ENCODE data around the gene USP11.

USP11 gene

GRCh38 chrX:47202316-47202715, 30.5 kb upstream of the USP11 start:
- H3K4me3 ChIP-seq (ENCODE audit: low read depth, low read length) = no peak overlapping the region
- TF ChIP-seq, protein P1, sequence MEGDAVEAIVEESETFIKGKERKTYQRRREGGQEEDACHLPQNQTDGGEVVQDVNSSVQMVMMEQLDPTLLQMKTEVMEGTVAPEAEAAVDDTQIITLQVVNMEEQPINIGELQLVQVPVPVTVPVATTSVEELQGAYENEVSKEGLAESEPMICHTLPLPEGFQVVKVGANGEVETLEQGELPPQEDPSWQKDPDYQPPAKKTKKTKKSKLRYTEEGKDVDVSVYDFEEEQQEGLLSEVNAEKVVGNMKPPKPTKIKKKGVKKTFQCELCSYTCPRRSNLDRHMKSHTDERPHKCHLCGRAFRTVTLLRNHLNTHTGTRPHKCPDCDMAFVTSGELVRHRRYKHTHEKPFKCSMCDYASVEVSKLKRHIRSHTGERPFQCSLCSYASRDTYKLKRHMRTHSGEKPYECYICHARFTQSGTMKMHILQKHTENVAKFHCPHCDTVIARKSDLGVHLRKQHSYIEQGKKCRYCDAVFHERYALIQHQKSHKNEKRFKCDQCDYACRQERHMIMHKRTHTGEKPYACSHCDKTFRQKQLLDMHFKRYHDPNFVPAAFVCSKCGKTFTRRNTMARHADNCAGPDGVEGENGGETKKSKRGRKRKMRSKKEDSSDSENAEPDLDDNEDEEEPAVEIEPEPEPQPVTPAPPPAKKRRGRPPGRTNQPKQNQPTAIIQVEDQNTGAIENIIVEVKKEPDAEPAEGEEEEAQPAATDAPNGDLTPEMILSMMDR (conservative IDR thresholded peaks at IDR 0.05; ENCODE audit: low read depth, low read length) = no peak
- DNase-seq (ENCODE audit: low read depth) = no peak

DNA sequence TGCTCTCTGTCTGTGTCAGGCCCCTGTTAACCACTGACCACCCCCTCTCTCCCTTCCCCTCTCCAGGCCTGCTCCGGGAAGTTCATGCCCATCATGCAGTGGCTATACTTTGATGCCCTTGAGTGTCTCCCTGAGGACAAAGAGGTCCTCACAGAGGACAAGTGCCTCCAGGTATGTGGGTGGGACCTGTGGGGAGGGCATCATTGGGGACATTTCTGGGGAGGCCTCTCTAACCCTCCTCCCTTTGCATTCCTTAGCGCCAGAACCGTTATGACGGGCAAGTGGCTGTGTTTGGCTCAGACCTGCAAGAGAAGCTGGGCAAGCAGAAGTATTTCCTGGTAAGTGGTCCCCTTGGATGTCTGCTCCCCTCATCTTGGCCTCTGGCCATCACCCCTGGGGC, 29.9 kb upstream of the USP11 start:
- no peak for DNase-seq (ENCODE audit: low read depth)
- H3K4me3 ChIP-seq (ENCODE audit: low read depth, low read length) = no peak overlapping the region
- TF ChIP-seq, protein P1 (conservative IDR thresholded peaks at IDR 0.05; ENCODE audit: low read depth, low read length) = no peak

GRCh38 chrX:47204970-47205369, 27.8 kb upstream of the USP11 start:
- DNase-seq (ENCODE audit: low read depth) = no peak
- no peak overlapping the region for H3K4me3 ChIP-seq (ENCODE audit: low read depth, low read length)
- TF ChIP-seq, protein P1 (conservative IDR thresholded peaks at IDR 0.05; ENCODE audit: low read depth, low read length) = no peak

- TF ChIP-seq, protein P1 (conservative IDR thresholded peaks at IDR 0.05; ENCODE audit: low read depth, low read length) = no peak
- no peak overlapping the region for H3K4me3 ChIP-seq (ENCODE audit: low read depth, low read length)
These were observed 26.5 kb upstream of the USP11 start for GRCh38 chrX:47206316-47206715.

GRCh38 chrX:47208108-47208507, 24.7 kb upstream of the USP11 start:
- no peak overlapping the region for H3K4me3 ChIP-seq (ENCODE audit: low read depth, low read length)
- TF ChIP-seq, protein P1 (conservative IDR thresholded peaks at IDR 0.05; ENCODE audit: low read depth, low read length) = no peak
- no peak for DNase-seq (ENCODE audit: low read depth)

More at GRCh38 chrX:47206316-47206715, 26.5 kb upstream of the USP11 start:
- DNase-seq (ENCODE audit: low read depth) = peak; percentile 53

- TF ChIP-seq, protein P1 (conservative IDR thresholded peaks at IDR 0.05; ENCODE audit: low read depth, low read length) = no peak
- DNase-seq (ENCODE audit: low read depth) = no peak
- H3K4me3 ChIP-seq (ENCODE audit: low read depth, low read length) = no peak overlapping the region
These were observed 23.1 kb upstream of the USP11 start for GRCh38 chrX:47209508-47210238.
